ENCODE data around the gene GCFC2. TPM values are rescaled to one million over a fixed set of nuclear protein-coding genes. Genes with fewer than 3 reads are reported as not detected.

Gene GCFC2
- total RNA-seq, 1 donor from 2014 or later: 14.1 TPM

DNA sequence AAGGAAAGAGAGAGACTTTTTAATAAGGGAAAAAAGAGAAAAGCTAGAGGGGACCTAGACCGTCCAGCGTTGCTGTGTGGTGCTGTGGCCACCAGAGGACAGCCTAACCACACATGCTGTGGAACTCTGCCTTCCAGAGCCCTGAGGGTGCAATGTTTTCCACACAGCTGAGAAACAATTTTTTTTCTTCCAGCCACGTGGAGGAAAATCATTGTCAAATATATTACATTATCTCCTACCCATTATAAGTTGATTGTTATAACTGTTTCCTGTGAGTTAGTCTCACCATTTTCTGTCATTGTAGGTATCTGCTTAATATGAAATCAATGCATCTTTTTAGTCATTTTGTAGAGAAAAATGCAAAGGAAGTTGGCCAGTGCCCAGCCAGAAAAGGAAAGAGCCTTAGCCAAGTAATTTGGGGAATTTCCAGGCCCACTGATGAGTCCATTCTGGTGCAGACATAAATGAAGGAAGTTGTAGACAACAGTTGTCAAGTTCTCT lies 70.0 kb downstream of the GCFC2 start:
- Histone ChIP-seq H3K4me1 (ENCODE audit: control insufficient read depth in 3 of 3, insufficient read depth in 3 of 3, low read length in 3 of 3) (peaks cover 12 to 20% (median 15%) of the 10 kb centered on the region in 3 donors), H3K27ac (ENCODE audit: low read depth, low read length) (peak overlapping the region; percentile 68), H3K27me3 (ENCODE audit: control insufficient read depth in 3 of 3, insufficient read depth in 3 of 3, low read length in 3 of 3) (no peaks in the 10 kb centered on the region), H3K4me3 (ENCODE audit: low read length in 3 of 3) (no peak overlapping the region), H3K9ac (ENCODE audit: low read depth in 1 of 3, low read length in 3 of 3) (peak overlapping the region in 1 of 3 donors; percentile 38), H3K36me3 (ENCODE audit: control insufficient read depth in 3 of 3, insufficient read depth in 3 of 3, low read length in 3 of 3) (no peaks in the 10 kb centered on the region), H3K9me3 (ENCODE audit: control insufficient read depth in 3 of 3, low read length in 3 of 3) (no peaks in the 10 kb centered on the region)

DNA sequence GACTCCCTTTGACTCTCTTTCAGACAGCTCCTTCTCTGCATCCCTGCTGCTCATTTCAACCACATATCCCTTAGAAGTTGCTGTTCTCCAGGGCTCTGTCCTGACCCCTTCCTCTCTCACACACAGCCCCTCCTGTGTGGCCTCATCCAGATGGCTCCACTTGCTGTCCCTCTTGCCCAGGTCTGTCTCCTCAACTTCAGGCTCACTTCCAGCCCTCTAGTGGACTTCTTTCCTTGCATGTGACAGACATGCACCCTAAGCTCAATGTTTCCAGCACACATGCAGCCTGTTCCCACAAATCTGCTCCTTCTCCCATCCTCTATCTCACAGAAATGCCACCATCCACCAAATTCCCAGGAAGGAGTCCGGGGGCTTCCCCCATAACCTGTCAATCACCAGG lies 73.1 kb downstream of the GCFC2 start:
- no peaks in the 10 kb centered on the region for H3K27me3 ChIP-seq (ENCODE audit: control insufficient read depth in 3 of 3, insufficient read depth in 3 of 3, low read length in 3 of 3)
- H3K36me3 ChIP-seq (ENCODE audit: control insufficient read depth in 3 of 3, insufficient read depth in 3 of 3, low read length in 3 of 3): no peaks in the 10 kb centered on the region
- peaks cover 11 to 19% (median 12%) of the 10 kb centered on the region in 3 donors for H3K4me1 ChIP-seq (ENCODE audit: control insufficient read depth in 3 of 3, insufficient read depth in 3 of 3, low read length in 3 of 3)
- no peak overlapping the region for H3K27ac ChIP-seq (ENCODE audit: low read depth, low read length)
- no peaks in the 10 kb centered on the region for H3K9me3 ChIP-seq (ENCODE audit: control insufficient read depth in 3 of 3, low read length in 3 of 3)
- no peak overlapping the region for H3K4me3 ChIP-seq (ENCODE audit: low read length in 3 of 3)
- H3K9ac ChIP-seq (ENCODE audit: low read depth in 1 of 3, low read length in 3 of 3): no peak overlapping the region

DNA sequence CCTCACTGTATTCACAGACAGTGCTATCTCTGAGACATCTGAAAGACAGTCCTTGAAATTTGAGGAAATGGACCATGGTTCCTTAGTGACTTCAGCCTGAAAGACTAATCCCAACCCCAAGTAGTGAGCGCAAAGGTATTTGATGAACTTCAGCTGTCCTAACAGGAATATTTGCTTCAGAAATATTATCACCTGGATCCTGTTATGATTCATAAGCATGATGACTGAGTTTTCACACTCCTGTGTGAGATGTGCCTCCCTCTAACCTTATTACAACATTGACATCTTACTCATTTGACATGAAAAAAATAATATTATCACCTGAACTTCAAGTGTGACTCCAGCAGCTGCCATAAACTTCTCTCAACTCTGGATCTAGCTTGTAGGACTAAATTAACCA lies 75.8 kb downstream of the GCFC2 start:
- no peaks in the 10 kb centered on the region for H3K27me3 ChIP-seq (ENCODE audit: control insufficient read depth in 3 of 3, insufficient read depth in 3 of 3, low read length in 3 of 3)
- H3K4me1 ChIP-seq (ENCODE audit: control insufficient read depth in 3 of 3, insufficient read depth in 3 of 3, low read length in 3 of 3): peaks cover 0 to 9% (median 2%) of the 10 kb centered on the region in 3 donors
- H3K9ac ChIP-seq (ENCODE audit: low read depth in 1 of 3, low read length in 3 of 3): no peak overlapping the region
- H3K36me3 ChIP-seq (ENCODE audit: control insufficient read depth in 3 of 3, insufficient read depth in 3 of 3, low read length in 3 of 3): no peaks in the 10 kb centered on the region
- H3K4me3 ChIP-seq (ENCODE audit: low read length in 3 of 3): no peak overlapping the region
- no peak overlapping the region for H3K27ac ChIP-seq (ENCODE audit: low read depth, low read length)
- H3K9me3 ChIP-seq (ENCODE audit: control insufficient read depth in 3 of 3, low read length in 3 of 3): no peaks in the 10 kb centered on the region

DNA sequence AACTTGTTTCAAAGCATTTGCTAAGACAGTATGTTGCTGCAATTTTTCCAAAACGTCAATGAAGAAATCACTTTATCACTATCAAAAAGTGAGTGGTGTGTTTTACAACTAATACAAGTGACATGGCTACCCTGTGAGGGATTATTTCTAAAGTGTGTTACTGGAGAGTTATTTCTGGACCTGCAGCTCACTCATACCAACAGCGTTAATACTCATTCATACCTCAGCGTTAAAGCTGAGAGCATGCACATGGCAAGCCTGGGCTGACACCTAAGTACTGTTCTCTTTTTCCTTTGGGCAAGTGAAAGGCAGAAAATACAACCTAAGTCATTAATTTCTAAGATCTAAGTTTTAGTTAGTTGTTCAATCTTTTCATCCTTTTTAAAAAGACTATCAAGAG lies 77.1 kb downstream of the GCFC2 start:
- no peaks in the 10 kb centered on the region for H3K27me3 ChIP-seq (ENCODE audit: control insufficient read depth in 3 of 3, insufficient read depth in 3 of 3, low read length in 3 of 3)
- no peaks in the 10 kb centered on the region for H3K9me3 ChIP-seq (ENCODE audit: control insufficient read depth in 3 of 3, low read length in 3 of 3)
- no peak overlapping the region for H3K9ac ChIP-seq (ENCODE audit: low read depth in 1 of 3, low read length in 3 of 3)
- no peaks in the 10 kb centered on the region for H3K36me3 ChIP-seq (ENCODE audit: control insufficient read depth in 3 of 3, insufficient read depth in 3 of 3, low read length in 3 of 3)
- no peak overlapping the region for H3K4me3 ChIP-seq (ENCODE audit: low read length in 3 of 3)
- peak overlapping the region; percentile 39 for H3K27ac ChIP-seq (ENCODE audit: low read depth, low read length)
- peaks cover 0 to 9% (median 2%) of the 10 kb centered on the region in 3 donors for H3K4me1 ChIP-seq (ENCODE audit: control insufficient read depth in 3 of 3, insufficient read depth in 3 of 3, low read length in 3 of 3)

DNA sequence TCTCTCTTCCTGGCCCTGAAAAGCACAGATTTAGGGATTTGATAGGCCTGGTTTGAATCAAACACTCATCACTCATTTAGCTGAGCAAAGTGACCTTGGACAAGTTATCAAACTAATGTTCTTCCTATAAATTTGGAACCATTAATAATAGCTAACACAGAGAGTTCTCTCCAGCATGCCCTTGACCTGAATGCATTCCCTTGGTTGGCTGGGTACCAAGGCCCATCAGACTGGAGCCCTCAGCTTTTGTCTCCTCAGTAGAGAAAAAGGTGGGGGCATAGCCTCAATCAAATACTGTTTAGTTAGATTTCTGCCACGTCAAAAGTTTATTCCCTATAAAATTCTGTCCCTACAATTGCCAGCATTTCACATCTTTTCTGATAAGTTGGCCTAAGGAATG lies 77.9 kb downstream of the GCFC2 start:
- Histone ChIP-seq H3K36me3 (ENCODE audit: control insufficient read depth in 3 of 3, insufficient read depth in 3 of 3, low read length in 3 of 3) (no peaks in the 10 kb centered on the region), H3K9me3 (ENCODE audit: control insufficient read depth in 3 of 3, low read length in 3 of 3) (no peaks in the 10 kb centered on the region), H3K4me1 (ENCODE audit: control insufficient read depth in 3 of 3, insufficient read depth in 3 of 3, low read length in 3 of 3) (peaks cover 0 to 9% (median 2%) of the 10 kb centered on the region in 3 donors), H3K9ac (ENCODE audit: low read depth in 1 of 3, low read length in 3 of 3) (no peak overlapping the region), H3K27ac (ENCODE audit: low read depth, low read length) (peak overlapping the region; percentile 39), H3K27me3 (ENCODE audit: control insufficient read depth in 3 of 3, insufficient read depth in 3 of 3, low read length in 3 of 3) (no peaks in the 10 kb centered on the region), H3K4me3 (ENCODE audit: low read length in 3 of 3) (no peak overlapping the region)

DNA sequence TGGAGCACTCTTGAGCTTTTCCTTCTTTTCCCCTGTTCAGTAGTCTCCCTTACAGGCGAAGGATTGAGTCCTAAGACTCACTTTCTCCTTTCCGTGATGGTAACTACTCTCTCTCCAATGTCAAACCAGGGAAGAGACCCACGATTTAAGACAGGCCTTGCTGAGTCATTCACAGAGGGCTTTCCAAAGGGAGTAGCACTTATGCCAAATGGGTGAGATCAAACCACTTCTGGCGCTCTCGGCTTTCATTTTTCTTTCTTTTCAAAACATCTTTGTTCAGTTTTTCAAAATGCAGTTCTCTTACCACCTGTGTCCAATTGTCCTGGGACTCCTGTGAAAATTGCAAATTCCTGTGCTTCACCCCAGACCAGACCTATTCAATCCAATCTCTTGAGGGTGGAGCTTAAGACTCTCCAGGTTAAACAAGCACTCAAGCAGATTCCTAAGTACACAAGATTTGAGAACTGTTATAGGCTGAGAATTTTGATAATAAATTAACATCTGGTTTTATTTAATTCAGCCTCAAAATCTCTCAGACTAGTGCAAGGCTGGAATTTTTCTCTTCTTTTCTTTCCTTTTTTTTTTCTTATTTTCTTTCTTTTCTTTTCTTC lies 78.5 kb downstream of the GCFC2 start:
- no peaks in the 10 kb centered on the region for H3K9me3 ChIP-seq (ENCODE audit: control insufficient read depth in 3 of 3, low read length in 3 of 3)
- no peak overlapping the region for H3K4me3 ChIP-seq (ENCODE audit: low read length in 3 of 3)
- peaks cover 0 to 9% (median 2%) of the 10 kb centered on the region in 3 donors for H3K4me1 ChIP-seq (ENCODE audit: control insufficient read depth in 3 of 3, insufficient read depth in 3 of 3, low read length in 3 of 3)
- no peaks in the 10 kb centered on the region for H3K36me3 ChIP-seq (ENCODE audit: control insufficient read depth in 3 of 3, insufficient read depth in 3 of 3, low read length in 3 of 3)
- H3K27me3 ChIP-seq (ENCODE audit: control insufficient read depth in 3 of 3, insufficient read depth in 3 of 3, low read length in 3 of 3): no peaks in the 10 kb centered on the region
- no peak overlapping the region for H3K9ac ChIP-seq (ENCODE audit: low read depth in 1 of 3, low read length in 3 of 3)
- H3K27ac ChIP-seq (ENCODE audit: low read depth, low read length): no peak overlapping the region

DNA sequence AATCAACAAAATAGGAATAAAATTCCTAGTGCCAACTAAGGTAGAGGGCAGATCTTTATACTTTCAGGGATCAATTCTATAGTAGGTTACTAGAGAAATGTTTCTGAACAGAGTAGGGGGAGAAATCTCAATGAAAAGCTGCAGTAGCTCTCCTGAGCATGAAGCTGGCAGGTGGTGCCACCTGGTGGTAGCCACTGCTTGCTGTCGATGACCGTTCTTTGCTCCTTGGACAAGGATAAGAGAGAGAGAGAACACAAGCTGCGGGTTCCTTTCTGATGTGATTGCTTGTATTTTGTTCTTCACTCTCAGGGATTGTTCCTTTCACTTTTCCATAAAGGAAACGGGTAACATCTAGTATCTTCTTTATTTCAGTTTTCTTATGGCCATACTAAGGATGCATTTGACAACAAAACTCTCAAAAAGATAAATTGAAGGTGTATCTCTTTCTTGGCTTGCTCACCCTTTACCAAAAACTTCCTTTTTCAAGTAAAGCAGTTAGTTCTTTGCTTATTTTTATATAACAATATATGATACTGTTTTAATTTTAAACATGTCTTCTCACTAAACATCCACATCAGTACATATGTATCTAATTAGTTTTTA lies 82.7 kb downstream of the GCFC2 start:
- no peak overlapping the region for H3K9ac ChIP-seq (ENCODE audit: low read depth in 1 of 3, low read length in 3 of 3)
- H3K9me3 ChIP-seq (ENCODE audit: control insufficient read depth in 3 of 3, low read length in 3 of 3): no peaks in the 10 kb centered on the region
- H3K4me1 ChIP-seq (ENCODE audit: control insufficient read depth in 3 of 3, insufficient read depth in 3 of 3, low read length in 3 of 3): peaks cover 0 to 7% (median 2%) of the 10 kb centered on the region in 3 donors

DNA sequence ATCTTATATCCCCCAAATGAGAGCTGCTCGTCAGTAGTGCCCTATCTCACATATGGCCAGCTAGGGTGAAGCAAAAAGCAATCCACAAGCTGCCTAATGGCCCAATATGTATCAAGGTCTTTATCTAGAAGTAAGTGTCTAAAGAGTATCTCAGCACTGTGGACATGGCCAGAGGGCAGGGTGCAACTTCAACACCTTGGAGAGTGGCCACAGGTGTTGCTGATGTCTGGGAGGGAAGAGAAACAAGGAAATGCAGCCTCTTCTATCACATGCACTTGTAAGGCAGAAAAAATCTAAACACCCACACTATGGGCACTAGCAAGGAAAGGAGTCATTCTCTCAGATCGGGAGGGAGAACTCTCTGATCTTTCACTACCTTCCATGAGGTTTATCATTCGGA lies 87.8 kb downstream of the GCFC2 start:
- Histone ChIP-seq H3K9ac (ENCODE audit: low read depth in 1 of 3, low read length in 3 of 3) (no peak overlapping the region), H3K27ac (ENCODE audit: low read depth, low read length) (no peak overlapping the region), H3K9me3 (ENCODE audit: control insufficient read depth in 3 of 3, low read length in 3 of 3) (no peaks in the 10 kb centered on the region), H3K4me3 (ENCODE audit: low read length in 3 of 3) (no peak overlapping the region), H3K27me3 (ENCODE audit: control insufficient read depth in 3 of 3, insufficient read depth in 3 of 3, low read length in 3 of 3) (peaks cover 0 to 4% (median 0%) of the 10 kb centered on the region in 3 donors), H3K36me3 (ENCODE audit: control insufficient read depth in 3 of 3, insufficient read depth in 3 of 3, low read length in 3 of 3) (no peaks in the 10 kb centered on the region), H3K4me1 (ENCODE audit: control insufficient read depth in 3 of 3, insufficient read depth in 3 of 3, low read length in 3 of 3) (no peaks in the 10 kb centered on the region)

More for the DNA sequence above, 82.7 kb downstream of the GCFC2 start:
- no peaks in the 10 kb centered on the region for H3K36me3 ChIP-seq (ENCODE audit: control insufficient read depth in 3 of 3, insufficient read depth in 3 of 3, low read length in 3 of 3)
- H3K27ac ChIP-seq (ENCODE audit: low read depth, low read length): no peak overlapping the region
- H3K27me3 ChIP-seq (ENCODE audit: control insufficient read depth in 3 of 3, insufficient read depth in 3 of 3, low read length in 3 of 3): peaks cover 0 to 4% (median 0%) of the 10 kb centered on the region in 3 donors
- H3K4me3 ChIP-seq (ENCODE audit: low read length in 3 of 3): no peak overlapping the region

DNA sequence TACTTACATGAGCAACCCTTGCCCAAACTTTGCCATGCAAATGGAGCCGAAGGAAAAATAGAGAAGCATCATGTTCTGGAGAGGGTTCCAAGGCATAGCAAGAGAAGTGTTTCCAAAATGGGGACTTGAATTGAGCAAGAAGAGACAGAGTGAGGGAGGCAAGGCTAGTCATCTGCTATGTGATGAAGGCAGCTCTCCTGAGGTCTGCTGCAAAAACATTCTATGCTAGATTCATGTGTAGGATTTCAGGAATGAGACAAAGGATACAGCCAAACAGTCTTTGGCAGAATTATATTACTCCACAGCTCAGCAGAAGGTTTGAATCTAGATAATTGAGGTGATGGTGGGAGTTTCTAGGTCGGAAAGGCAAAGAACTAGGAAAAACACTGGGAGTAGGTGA lies 88.2 kb downstream of the GCFC2 start:
- Histone ChIP-seq H3K36me3 (ENCODE audit: control insufficient read depth in 3 of 3, insufficient read depth in 3 of 3, low read length in 3 of 3) (no peaks in the 10 kb centered on the region), H3K9ac (ENCODE audit: low read depth in 1 of 3, low read length in 3 of 3) (no peak overlapping the region), H3K9me3 (ENCODE audit: control insufficient read depth in 3 of 3, low read length in 3 of 3) (no peaks in the 10 kb centered on the region), H3K4me1 (ENCODE audit: control insufficient read depth in 3 of 3, insufficient read depth in 3 of 3, low read length in 3 of 3) (no peaks in the 10 kb centered on the region), H3K27me3 (ENCODE audit: control insufficient read depth in 3 of 3, insufficient read depth in 3 of 3, low read length in 3 of 3) (peaks cover 0 to 4% (median 0%) of the 10 kb centered on the region in 3 donors), H3K4me3 (ENCODE audit: low read length in 3 of 3) (no peak overlapping the region), H3K27ac (ENCODE audit: low read depth, low read length) (no peak overlapping the region)

DNA sequence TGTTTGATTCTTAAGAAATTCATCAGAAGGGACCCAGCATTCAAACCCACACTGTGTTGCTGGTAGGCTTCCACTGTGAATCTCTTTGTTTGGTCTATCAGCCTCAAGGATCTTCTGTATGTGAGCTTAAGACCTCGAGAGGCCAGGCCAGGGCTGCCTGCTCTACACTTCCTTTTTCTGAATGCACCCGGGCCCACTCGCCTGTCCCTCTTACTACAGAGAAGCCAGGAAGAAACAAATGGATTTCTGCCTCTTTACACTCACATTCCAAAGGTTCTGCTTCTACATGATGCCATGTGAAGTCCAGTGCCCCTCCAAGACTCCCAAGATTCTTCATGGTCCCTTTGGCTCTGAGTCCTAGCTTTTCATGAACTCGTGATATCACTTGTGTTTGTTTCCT lies 89.5 kb downstream of the GCFC2 start:
- H3K36me3 ChIP-seq (ENCODE audit: control insufficient read depth in 3 of 3, insufficient read depth in 3 of 3, low read length in 3 of 3): no peaks in the 10 kb centered on the region
- no peaks in the 10 kb centered on the region for H3K9me3 ChIP-seq (ENCODE audit: control insufficient read depth in 3 of 3, low read length in 3 of 3)
- H3K27ac ChIP-seq (ENCODE audit: low read depth, low read length): no peak overlapping the region
- H3K9ac ChIP-seq (ENCODE audit: low read depth in 1 of 3, low read length in 3 of 3): no peak overlapping the region
- peaks cover 0 to 4% (median 0%) of the 10 kb centered on the region in 3 donors for H3K27me3 ChIP-seq (ENCODE audit: control insufficient read depth in 3 of 3, insufficient read depth in 3 of 3, low read length in 3 of 3)
- no peaks in the 10 kb centered on the region for H3K4me1 ChIP-seq (ENCODE audit: control insufficient read depth in 3 of 3, insufficient read depth in 3 of 3, low read length in 3 of 3)
- no peak overlapping the region for H3K4me3 ChIP-seq (ENCODE audit: low read length in 3 of 3)
